H9 (cell line): ENCODE measurements around the gene ZNF205. TPM values are rescaled to one million over a fixed set of nuclear protein-coding genes. Genes with fewer than 3 reads are reported as not detected.

Experiments
- DNase-seq: peaks from one replicate; pipeline ENCODE4 v3.0.0-alpha.2; 2017
- H2AFZ ChIP-seq: one replicate; pipeline ENCODE4 v1.6.1; 2013; ENCODE audit warnings: mild to moderate bottlenecking, low read length, control low read depth, moderate library complexity
- H2AK5ac ChIP-seq: 2 replicates; pipeline ENCODE4 v1.6.1; 2013; ENCODE audit warnings: low read length, control low read depth, mixed read lengths; ENCODE audit not compliant: insufficient read length
- H2BK120ac ChIP-seq: one replicate; pipeline ENCODE4 v1.6.1; 2013; ENCODE audit warnings: low read depth, mild to moderate bottlenecking, low read length, control low read depth, inconsistent platforms; ENCODE audit not compliant: poor library complexity, severe bottlenecking
- H2BK12ac ChIP-seq: 2 replicates; pipeline ENCODE4 v1.6.1; 2013; ENCODE audit warnings: low read length, control low read depth, mixed read lengths, low read depth; ENCODE audit not compliant: insufficient read length
- H2BK15ac ChIP-seq: 2 replicates; pipeline ENCODE4 v1.6.1; 2013; ENCODE audit warnings: low read depth, low read length, control low read depth
- H2BK20ac ChIP-seq: one replicate; pipeline ENCODE4 v1.6.1; 2013; ENCODE audit warnings: low read depth, mild to moderate bottlenecking, low read length, control low read depth, inconsistent platforms; ENCODE audit not compliant: poor library complexity, severe bottlenecking
- H2BK5ac ChIP-seq: 2 replicates; pipeline ENCODE4 v1.6.1; 2013; ENCODE audit warnings: low read length, control low read depth, mixed read lengths; ENCODE audit not compliant: insufficient read length
- H3K14ac ChIP-seq: 2 replicates; pipeline ENCODE4 v1.6.1; 2013; ENCODE audit warnings: low read length, control low read depth; ENCODE audit not compliant: insufficient read depth
- H3K18ac ChIP-seq: 2 replicates; pipeline ENCODE4 v1.6.1; 2013; ENCODE audit warnings: low read depth, mild to moderate bottlenecking, mixed read lengths, low read length, control low read depth; ENCODE audit not compliant: insufficient read length
- H3K23ac ChIP-seq: 2 replicates; pipeline ENCODE4 v1.6.1; 2013; ENCODE audit warnings: low read length, control low read depth, mixed read lengths, low read depth; ENCODE audit not compliant: insufficient read length
- H3K23me2 ChIP-seq: 2 replicates; pipeline ENCODE4 v1.6.1; 2013; ENCODE audit warnings: low read depth, mild to moderate bottlenecking, mixed read lengths, low read length, control low read depth; ENCODE audit not compliant: insufficient read length, poor library complexity, severe bottlenecking
- H3K27ac ChIP-seq: 2 replicates; pipeline ENCODE4 v1.5.1; 2013; ENCODE audit warnings: low read length, control low read depth, mixed read lengths, low read depth; ENCODE audit not compliant: insufficient read length
- H3K27me3 ChIP-seq: 2 replicates; pipeline ENCODE4 v1.6.1; 2013; ENCODE audit warnings: low read length, control low read depth, inconsistent platforms; ENCODE audit not compliant: insufficient read depth
- H3K4ac ChIP-seq: 2 replicates; pipeline ENCODE4 v1.6.1; 2013; ENCODE audit warnings: low read depth, mild to moderate bottlenecking, control low read depth, inconsistent platforms, low read length, moderate library complexity
- H3K4me1 ChIP-seq: 2 replicates; pipeline ENCODE4 v1.6.1; 2013; ENCODE audit warnings: low read length, control low read depth, inconsistent platforms; ENCODE audit not compliant: insufficient read depth
- H3K4me2 ChIP-seq: 2 replicates; pipeline ENCODE4 v1.6.1; 2013; ENCODE audit warnings: low read length, control low read depth, mixed read lengths; ENCODE audit not compliant: insufficient read length, insufficient read depth
- H3K56ac ChIP-seq: 2 replicates; pipeline ENCODE4 v1.6.1; 2013; ENCODE audit warnings: low read depth, mild to moderate bottlenecking, mixed read lengths, low read length, control low read depth; ENCODE audit not compliant: insufficient read length
- H3K79me1 ChIP-seq: 2 replicates; pipeline ENCODE4 v1.6.1; 2013; ENCODE audit warnings: low read depth, mild to moderate bottlenecking, moderate library complexity, low read length, control low read depth, inconsistent platforms; ENCODE audit not compliant: insufficient read depth, poor library complexity, severe bottlenecking
- H3K79me2 ChIP-seq: 2 replicates; pipeline ENCODE4 v1.6.1; 2013; ENCODE audit warnings: low read length, control low read depth, inconsistent platforms; ENCODE audit not compliant: insufficient read depth
- H3K9ac ChIP-seq: 2 replicates; pipeline ENCODE4 v1.6.1; 2013; ENCODE audit warnings: low read length, control low read depth, mixed read lengths; ENCODE audit not compliant: insufficient read length; ENCODE audit errors: extremely low read depth
- H3K9me3 ChIP-seq: one replicate; pipeline ENCODE4 v1.6.1; 2013; ENCODE audit warnings: low read depth, low read length, inconsistent platforms; ENCODE audit not compliant: control insufficient read depth
- H3T11ph ChIP-seq: one replicate; pipeline ENCODE4 v1.6.1; 2013; ENCODE audit warnings: mild to moderate bottlenecking, low read length, control low read depth, inconsistent platforms
- H4K20me1 ChIP-seq: one replicate; pipeline ENCODE4 v1.6.1; 2013; ENCODE audit not compliant: control insufficient read depth, insufficient read length, insufficient read depth
- H4K5ac ChIP-seq: 2 replicates; pipeline ENCODE4 v1.6.1; 2013; ENCODE audit warnings: low read depth, mild to moderate bottlenecking, mixed read lengths, low read length, control low read depth; ENCODE audit not compliant: insufficient read length
- H4K8ac ChIP-seq: replicated peaks from 2 replicates; pipeline ENCODE4 v1.6.1; 2013; ENCODE audit warnings: low read length, control low read depth, mixed read lengths, low read depth; ENCODE audit not compliant: insufficient read length
- H4K91ac ChIP-seq: 2 replicates; pipeline ENCODE4 v1.6.1; 2013; ENCODE audit warnings: low read depth, mild to moderate bottlenecking, moderate library complexity, mixed read lengths, low read length, control low read depth; ENCODE audit not compliant: insufficient read length
- H3K27ac Mint-ChIP-seq, 3 experiments: 2 replicates in 2 of 3; 3 replicates in 1 of 3; pipeline ENCODE4 v1.8.0; 2020 to 2021; ENCODE audit warnings: mixed read lengths in 3 of 3, mild to moderate bottlenecking in 1 of 3, moderate library complexity in 1 of 3
- H3K27me3 Mint-ChIP-seq: 2 replicates; pipeline ENCODE4 v1.8.0; 2021; ENCODE audit warnings: low read depth, mild to moderate bottlenecking, moderate library complexity, mixed read lengths
- H3K36me3 Mint-ChIP-seq, 3 experiments: 2 replicates in 2 of 3; 3 replicates in 1 of 3; pipeline ENCODE4 v1.8.0; 2020 to 2021; ENCODE audit warnings: low read depth in 3 of 3, mixed read lengths in 3 of 3; ENCODE audit not compliant: insufficient read depth in 1 of 3
- H3K4me1 Mint-ChIP-seq, 2 experiments: 2 replicates each; pipeline ENCODE4 v1.8.0; 2020; ENCODE audit warnings: mixed read lengths in 2 of 2
- H3K4me3 Mint-ChIP-seq, 2 experiments: 2 replicates in 1 of 2; 3 replicates in 1 of 2; pipeline ENCODE4 v1.8.0; 2020 to 2021; ENCODE audit warnings: mild to moderate bottlenecking in 2 of 2, mixed read lengths in 2 of 2, moderate library complexity in 1 of 2
- H3K9me3 Mint-ChIP-seq, 2 experiments: 2 replicates in 1 of 2; 3 replicates in 1 of 2; pipeline ENCODE4 v1.8.0; 2020; ENCODE audit warnings: mild to moderate bottlenecking in 2 of 2, mixed read lengths in 2 of 2, moderate library complexity in 1 of 2
- WGBS: extraction: QIAGEN DNeasy Blood & Tissue Kit; methylation state at CpG from one replicate; pipeline ENCODE4 v1.1.7; 2013; ENCODE audit warnings: missing lambda C conversion rate, low lambda C conversion rate, mixed read lengths; ENCODE audit not compliant: insufficient read length; ENCODE audit errors: extremely low coverage; 5-methylcytosine and 5-hydroxymethylcytosine counted together
- total RNA-seq: library from RNA; stranded (reverse); gene quantifications from 2 replicates; pipeline ENCODE4 v1.2.1, GENCODE V29; 2021
- TF ChIP-seq, protein P1 (sequence below): fragments of 200-600 bp; sonication (generic); conservative IDR thresholded peaks from 3 replicates; pipeline ENCODE4 v1.8.0; 2021; ENCODE audit warnings: antibody characterized with exemption, mild to moderate bottlenecking

Gene ZNF205
- total RNA-seq, 1 experiment from 2014 or later, result 16.8 TPM

DNA sequence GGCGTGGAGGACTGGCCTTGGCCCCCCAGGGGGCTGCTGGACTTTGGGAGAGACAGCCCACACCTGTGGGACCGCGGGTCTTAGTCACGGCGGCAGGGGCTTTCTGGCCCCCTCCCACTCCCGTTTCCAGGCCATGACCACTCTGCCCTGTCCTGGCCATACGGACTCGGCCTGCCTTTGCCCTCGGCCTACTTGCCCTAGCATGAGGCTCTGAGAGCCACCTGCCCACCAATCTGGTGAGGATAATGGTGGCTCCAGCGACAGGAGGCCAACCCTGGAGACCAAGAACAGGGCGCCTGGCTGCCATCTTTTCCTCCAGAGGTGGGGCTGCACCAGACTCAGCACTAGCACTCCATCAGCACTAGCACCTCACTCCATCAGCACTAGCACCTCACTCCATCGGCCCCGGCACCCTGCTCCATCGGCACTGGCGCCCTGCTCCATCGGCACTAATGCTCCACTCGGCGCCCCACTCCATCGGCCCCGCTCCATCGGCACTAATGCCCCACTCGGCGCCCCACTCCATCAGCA is 29.5 kb downstream of the ZNF205 start:
- no peaks in the 10 kb centered on the region for H3K23me2 ChIP-seq
- H4K5ac ChIP-seq, result no peak overlapping the region
- H4K91ac ChIP-seq, result no peak overlapping the region
- H2AFZ ChIP-seq, result no peak overlapping the region
- no peaks in the 10 kb centered on the region for H3K79me1 ChIP-seq
- H3K4ac ChIP-seq, result no peak overlapping the region
- H2BK20ac ChIP-seq, result no peak overlapping the region
- H3K18ac ChIP-seq, result no peak overlapping the region
- no peak overlapping the region for H3K27ac ChIP-seq
- no peak for DNase-seq
- no CpG with 5 or more reads among the region's 23 CpGs for whole genome bisulfite sequencing
- H3K36me3 Mint-ChIP-seq, result peaks cover 7 to 20% (median 15%) of the 10 kb centered on the region in 3 experiments; a peak in 5 of 7 replicates
- H3K14ac ChIP-seq, result no peak overlapping the region
- no peaks in the 10 kb centered on the region for H3K9me3 Mint-ChIP-seq
- TF ChIP-seq, protein P1, sequence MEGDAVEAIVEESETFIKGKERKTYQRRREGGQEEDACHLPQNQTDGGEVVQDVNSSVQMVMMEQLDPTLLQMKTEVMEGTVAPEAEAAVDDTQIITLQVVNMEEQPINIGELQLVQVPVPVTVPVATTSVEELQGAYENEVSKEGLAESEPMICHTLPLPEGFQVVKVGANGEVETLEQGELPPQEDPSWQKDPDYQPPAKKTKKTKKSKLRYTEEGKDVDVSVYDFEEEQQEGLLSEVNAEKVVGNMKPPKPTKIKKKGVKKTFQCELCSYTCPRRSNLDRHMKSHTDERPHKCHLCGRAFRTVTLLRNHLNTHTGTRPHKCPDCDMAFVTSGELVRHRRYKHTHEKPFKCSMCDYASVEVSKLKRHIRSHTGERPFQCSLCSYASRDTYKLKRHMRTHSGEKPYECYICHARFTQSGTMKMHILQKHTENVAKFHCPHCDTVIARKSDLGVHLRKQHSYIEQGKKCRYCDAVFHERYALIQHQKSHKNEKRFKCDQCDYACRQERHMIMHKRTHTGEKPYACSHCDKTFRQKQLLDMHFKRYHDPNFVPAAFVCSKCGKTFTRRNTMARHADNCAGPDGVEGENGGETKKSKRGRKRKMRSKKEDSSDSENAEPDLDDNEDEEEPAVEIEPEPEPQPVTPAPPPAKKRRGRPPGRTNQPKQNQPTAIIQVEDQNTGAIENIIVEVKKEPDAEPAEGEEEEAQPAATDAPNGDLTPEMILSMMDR, result no peak
- H3K27me3 ChIP-seq, result no peaks in the 10 kb centered on the region
- H3K4me1 Mint-ChIP-seq, result 0 out of 4 replicates have a peak, but pooled peaks cover 0 to 2% of the 10 kb centered on the region in 2 experiments
- no peaks in the 10 kb centered on the region for H3K79me2 ChIP-seq
- peak overlapping the region in 1 of 3 experiments; percentile 29; a peak in 1 of 7 replicates for H3K27ac Mint-ChIP-seq
- H3K27me3 Mint-ChIP-seq, result peaks cover 11% of the 10 kb centered on the region
- H2BK5ac ChIP-seq, result no peak overlapping the region
- no peak overlapping the region for H3K23ac ChIP-seq
- H4K8ac ChIP-seq, result no peak overlapping the region
- no peak overlapping the region for H3K4me2 ChIP-seq
- H3K4me3 Mint-ChIP-seq, result no peak overlapping the region; a peak in 1 of 5 replicates
- no peak overlapping the region for H2BK12ac ChIP-seq
- no peak overlapping the region for H2BK120ac ChIP-seq
- H2AK5ac ChIP-seq, result no peak overlapping the region
- no peak overlapping the region for H3K9ac ChIP-seq
- no peaks in the 10 kb centered on the region for H4K20me1 ChIP-seq
- H3K56ac ChIP-seq, result no peak overlapping the region
- H3T11ph ChIP-seq, result no peak overlapping the region
- H3K4me1 ChIP-seq, result no peaks in the 10 kb centered on the region
- no peaks in the 10 kb centered on the region for H3K9me3 ChIP-seq
- H2BK15ac ChIP-seq, result no peak overlapping the region
